ENCODE data around the gene PRDM16.

PRDM16 gene

DNA sequence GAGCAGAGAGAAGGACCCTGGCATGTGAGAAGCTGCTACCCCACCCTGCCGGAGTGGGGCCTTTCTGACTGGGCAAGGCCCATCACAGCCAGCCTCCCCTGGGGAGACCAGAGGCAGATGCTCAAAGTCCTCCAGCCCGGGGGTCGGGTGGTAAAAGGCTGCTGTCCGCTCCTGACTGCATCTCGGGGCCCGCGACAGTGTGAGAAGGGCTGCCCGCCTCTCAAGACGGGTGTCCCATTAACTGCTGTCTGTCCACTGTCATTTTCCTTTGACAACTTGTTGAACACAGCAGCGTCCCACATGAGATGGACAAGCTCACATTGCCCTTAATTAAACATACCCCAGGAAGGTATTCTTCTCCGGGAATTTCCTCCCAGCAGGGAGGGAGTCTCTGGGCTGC lies 294.0 kb downstream of the PRDM16 start:
- no peaks in the 10 kb centered on the region for H3K4me1 ChIP-seq (ENCODE audit: control insufficient read depth, insufficient read depth, low read length)
- H3K27me3 ChIP-seq (ENCODE audit: control insufficient read depth, insufficient read depth, low read length): no peaks in the 10 kb centered on the region
- H3K27ac ChIP-seq (ENCODE audit: low read length): no peak overlapping the region
- DNase-seq (ENCODE audit: low read depth, low spot score): no peak
- no CpG with 5 or more reads among the region's 11 CpGs for WGBS (ENCODE audit: insufficient coverage, insufficient read length)
- no peaks in the 10 kb centered on the region; the same call in 1 of the 2 replicates for H3K36me3 ChIP-seq (ENCODE audit: control insufficient read depth, insufficient read depth, low read length)
- H3K4me3 ChIP-seq (ENCODE audit: low read length): no peak overlapping the region
- H3K9me3 ChIP-seq (ENCODE audit: control insufficient read depth, insufficient read depth, low read length): peaks cover 8% of the 10 kb centered on the region; the same call in 1 of the 2 replicates

GRCh38 chr1:3363756-3364155 lies 294.8 kb downstream of the PRDM16 start:
- no peaks in the 10 kb centered on the region for H3K4me1 ChIP-seq (ENCODE audit: control insufficient read depth, insufficient read depth, low read length)
- DNase-seq (ENCODE audit: low read depth, low spot score): no peak
- no CpG with 5 or more reads among the region's 16 CpGs for WGBS (ENCODE audit: insufficient coverage, insufficient read length)
- no peak overlapping the region for H3K4me3 ChIP-seq (ENCODE audit: low read length)
- H3K27me3 ChIP-seq (ENCODE audit: control insufficient read depth, insufficient read depth, low read length): no peaks in the 10 kb centered on the region
- H3K9me3 ChIP-seq (ENCODE audit: control insufficient read depth, insufficient read depth, low read length): peaks cover 8% of the 10 kb centered on the region; the same call in 1 of the 2 replicates
- no peak overlapping the region for H3K27ac ChIP-seq (ENCODE audit: low read length)
- H3K36me3 ChIP-seq (ENCODE audit: control insufficient read depth, insufficient read depth, low read length): no peaks in the 10 kb centered on the region; the same call in 1 of the 2 replicates

DNA sequence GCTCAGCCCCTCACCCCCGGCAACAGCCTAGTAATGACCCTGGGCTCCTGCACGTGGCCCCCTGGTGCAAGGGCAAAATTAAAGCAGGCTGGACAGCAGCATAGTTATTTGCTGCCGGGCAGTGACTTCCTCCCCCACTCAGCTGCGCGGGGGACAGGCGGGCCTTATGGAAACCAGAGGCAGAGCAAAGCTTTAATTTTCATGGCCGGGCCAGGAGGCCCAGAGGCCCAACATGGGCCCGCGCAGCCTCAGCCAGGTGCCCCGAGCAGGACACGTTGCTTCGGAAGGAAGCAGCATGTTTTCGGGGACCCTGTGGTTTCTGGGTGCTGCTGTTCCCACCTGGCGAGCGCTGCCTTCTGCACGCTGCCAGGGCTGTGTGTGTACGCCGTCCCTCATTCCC lies 295.5 kb downstream of the PRDM16 start:
- no peaks in the 10 kb centered on the region for H3K27me3 ChIP-seq (ENCODE audit: control insufficient read depth, insufficient read depth, low read length)
- no peaks in the 10 kb centered on the region for H3K4me1 ChIP-seq (ENCODE audit: control insufficient read depth, insufficient read depth, low read length)
- no peak overlapping the region for H3K27ac ChIP-seq (ENCODE audit: low read length)
- no peak overlapping the region for H3K4me3 ChIP-seq (ENCODE audit: low read length)
- H3K9me3 ChIP-seq (ENCODE audit: control insufficient read depth, insufficient read depth, low read length): peaks cover 8% of the 10 kb centered on the region; the same call in 1 of the 2 replicates
- no CpG with 5 or more reads among the region's 18 CpGs for WGBS (ENCODE audit: insufficient coverage, insufficient read length)
- DNase-seq (ENCODE audit: low read depth, low spot score): no peak
- no peaks in the 10 kb centered on the region; the same call in 1 of the 2 replicates for H3K36me3 ChIP-seq (ENCODE audit: control insufficient read depth, insufficient read depth, low read length)

DNA sequence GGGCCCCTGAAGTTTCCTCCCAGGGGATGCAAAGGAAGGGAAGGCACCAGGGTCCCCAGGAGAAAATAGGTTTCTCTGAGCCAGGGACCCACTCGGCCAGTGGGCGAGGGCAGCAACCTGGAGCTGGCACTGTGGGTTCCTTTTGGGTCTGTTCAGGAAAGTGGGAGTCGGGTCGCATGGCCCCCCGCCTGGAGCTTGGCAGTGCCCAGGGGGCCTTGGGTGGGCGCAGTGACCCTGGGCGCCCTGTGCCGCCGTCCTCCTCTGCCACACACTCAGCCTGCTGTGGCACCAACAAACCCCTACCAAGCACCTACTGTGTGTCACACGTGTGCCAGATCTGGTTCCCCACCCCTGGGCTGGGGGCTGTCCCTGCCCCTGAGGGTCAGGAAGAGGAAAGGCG lies 296.0 kb downstream of the PRDM16 start:
- Histone ChIP-seq H3K27me3 (ENCODE audit: control insufficient read depth, insufficient read depth, low read length) (no peaks in the 10 kb centered on the region), H3K4me3 (ENCODE audit: low read length) (no peak overlapping the region), H3K36me3 (ENCODE audit: control insufficient read depth, insufficient read depth, low read length) (no peaks in the 10 kb centered on the region; the same call in 1 of the 2 replicates), H3K9me3 (ENCODE audit: control insufficient read depth, insufficient read depth, low read length) (peaks cover 7% of the 10 kb centered on the region; the same call in 1 of the 2 replicates), H3K4me1 (ENCODE audit: control insufficient read depth, insufficient read depth, low read length) (no peaks in the 10 kb centered on the region), H3K27ac (ENCODE audit: low read length) (no peak overlapping the region)
- WGBS (ENCODE audit: insufficient coverage, insufficient read length): no CpG with 5 or more reads among the region's 11 CpGs
- no peak for DNase-seq (ENCODE audit: low read depth, low spot score)

DNA sequence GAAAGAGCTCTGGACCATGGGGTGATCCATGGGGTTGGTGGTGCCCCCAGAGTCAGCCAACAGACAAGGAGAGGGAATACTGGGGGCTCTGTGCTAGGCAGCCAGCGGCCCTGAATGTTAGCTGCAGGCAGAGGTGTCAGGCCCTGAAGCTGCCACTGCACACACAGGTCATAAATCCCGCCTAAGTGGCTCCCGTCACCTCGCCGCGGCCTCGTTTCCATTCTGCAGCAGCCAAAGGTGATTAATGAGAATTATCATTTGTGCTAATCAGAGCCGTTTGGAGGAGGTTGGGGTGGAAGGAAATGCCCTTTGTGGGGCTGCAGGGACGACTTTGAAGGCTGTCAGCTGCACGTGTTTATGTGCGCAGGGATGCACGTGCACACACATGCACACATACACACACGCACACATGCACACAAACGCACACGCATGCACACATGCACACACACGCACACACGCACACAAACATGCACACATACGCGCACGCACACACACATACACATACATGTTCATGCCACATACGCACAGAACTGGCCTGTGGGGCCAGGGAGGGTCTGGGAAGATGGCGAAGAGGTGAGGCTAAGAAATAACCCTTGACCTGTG lies 296.6 kb downstream of the PRDM16 start:
- H3K36me3 ChIP-seq (ENCODE audit: control insufficient read depth, insufficient read depth, low read length): no peaks in the 10 kb centered on the region; the same call in 1 of the 2 replicates
- no peak overlapping the region for H3K27ac ChIP-seq (ENCODE audit: low read length)
- H3K4me1 ChIP-seq (ENCODE audit: control insufficient read depth, insufficient read depth, low read length): no peaks in the 10 kb centered on the region
- DNase-seq (ENCODE audit: low read depth, low spot score): no peak
- H3K27me3 ChIP-seq (ENCODE audit: control insufficient read depth, insufficient read depth, low read length): no peaks in the 10 kb centered on the region
- H3K9me3 ChIP-seq (ENCODE audit: control insufficient read depth, insufficient read depth, low read length): peaks cover 5% of the 10 kb centered on the region; the same call in 1 of the 2 replicates
- WGBS (ENCODE audit: insufficient coverage, insufficient read length): no CpG with 5 or more reads among the region's 22 CpGs
- H3K4me3 ChIP-seq (ENCODE audit: low read length): no peak overlapping the region

- H3K27me3 ChIP-seq (ENCODE audit: control insufficient read depth, insufficient read depth, low read length): no peaks in the 10 kb centered on the region
- peaks cover 4% of the 10 kb centered on the region; the same call in 1 of the 2 replicates for H3K9me3 ChIP-seq (ENCODE audit: control insufficient read depth, insufficient read depth, low read length)
- H3K4me3 ChIP-seq (ENCODE audit: low read length): no peak overlapping the region
- H3K27ac ChIP-seq (ENCODE audit: low read length): no peak overlapping the region
- DNase-seq (ENCODE audit: low read depth, low spot score): no peak
- no peaks in the 10 kb centered on the region for H3K4me1 ChIP-seq (ENCODE audit: control insufficient read depth, insufficient read depth, low read length)
- no peaks in the 10 kb centered on the region; the same call in 1 of the 2 replicates for H3K36me3 ChIP-seq (ENCODE audit: control insufficient read depth, insufficient read depth, low read length)
- no CpG with 5 or more reads among the region's 42 CpGs for WGBS (ENCODE audit: insufficient coverage, insufficient read length)
These were observed 297.4 kb downstream of the PRDM16 start for GRCh38 chr1:3366126-3367051.

GRCh38 chr1:3367376-3367775 lies 298.4 kb downstream of the PRDM16 start:
- no peak for DNase-seq (ENCODE audit: low read depth, low spot score)
- H3K4me3 ChIP-seq (ENCODE audit: low read length): no peak overlapping the region
- 0 out of 2 replicates have a peak, but pooled peaks cover 1% of the 10 kb centered on the region for H3K9me3 ChIP-seq (ENCODE audit: control insufficient read depth, insufficient read depth, low read length)
- H3K4me1 ChIP-seq (ENCODE audit: control insufficient read depth, insufficient read depth, low read length): no peaks in the 10 kb centered on the region
- H3K36me3 ChIP-seq (ENCODE audit: control insufficient read depth, insufficient read depth, low read length): no peaks in the 10 kb centered on the region; the same call in 1 of the 2 replicates
- H3K27me3 ChIP-seq (ENCODE audit: control insufficient read depth, insufficient read depth, low read length): no peaks in the 10 kb centered on the region
- 100% methylated on average over 1 of the region's 11 CpGs for WGBS (ENCODE audit: insufficient coverage, insufficient read length)
- no peak overlapping the region for H3K27ac ChIP-seq (ENCODE audit: low read length)

DNA sequence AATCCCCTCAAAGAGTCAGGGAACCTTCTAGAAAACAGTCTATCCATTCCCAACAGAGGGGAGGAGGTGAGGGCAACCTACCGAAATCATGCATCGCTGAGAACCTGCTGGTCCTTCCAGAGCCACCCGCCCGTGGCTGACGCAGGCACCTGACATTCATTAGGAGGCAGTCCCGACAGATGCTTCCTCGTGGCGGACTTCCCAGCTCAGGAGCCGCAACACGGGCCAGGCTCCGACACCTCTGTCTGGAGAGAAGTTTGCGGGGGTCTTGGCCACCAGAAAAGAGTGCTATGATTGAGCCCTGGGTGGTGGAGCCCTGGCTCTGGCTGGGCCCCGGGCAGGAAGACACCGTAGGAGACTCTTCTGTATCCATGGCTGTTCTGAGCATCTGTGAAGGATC lies 299.1 kb downstream of the PRDM16 start:
- no peaks in the 10 kb centered on the region; the same call in 1 of the 2 replicates for H3K36me3 ChIP-seq (ENCODE audit: control insufficient read depth, insufficient read depth, low read length)
- no CpG with 5 or more reads among the region's 14 CpGs for WGBS (ENCODE audit: insufficient coverage, insufficient read length)
- H3K9me3 ChIP-seq (ENCODE audit: control insufficient read depth, insufficient read depth, low read length): no peaks in the 10 kb centered on the region
- no peak overlapping the region for H3K4me3 ChIP-seq (ENCODE audit: low read length)
- H3K27ac ChIP-seq (ENCODE audit: low read length): no peak overlapping the region
- no peaks in the 10 kb centered on the region for H3K27me3 ChIP-seq (ENCODE audit: control insufficient read depth, insufficient read depth, low read length)
- H3K4me1 ChIP-seq (ENCODE audit: control insufficient read depth, insufficient read depth, low read length): no peaks in the 10 kb centered on the region
- DNase-seq (ENCODE audit: low read depth, low spot score): no peak

- Histone ChIP-seq H3K9me3 (ENCODE audit: control insufficient read depth, insufficient read depth, low read length) (no peaks in the 10 kb centered on the region), H3K36me3 (ENCODE audit: control insufficient read depth, insufficient read depth, low read length) (no peaks in the 10 kb centered on the region; the same call in 1 of the 2 replicates), H3K4me1 (ENCODE audit: control insufficient read depth, insufficient read depth, low read length) (no peaks in the 10 kb centered on the region), H3K4me3 (ENCODE audit: low read length) (no peak overlapping the region), H3K27me3 (ENCODE audit: control insufficient read depth, insufficient read depth, low read length) (no peaks in the 10 kb centered on the region), H3K27ac (ENCODE audit: low read length) (no peak overlapping the region)
- WGBS (ENCODE audit: insufficient coverage, insufficient read length): no CpG with 5 or more reads among the region's 16 CpGs
- no peak for DNase-seq (ENCODE audit: low read depth, low spot score)
These were observed 299.9 kb downstream of the PRDM16 start for GRCh38 chr1:3368711-3369445.

Data from iPS DF 6.9 (cell line).